Measurements from ENCODE around the gene KCNQ5.

Gene KCNQ5

DNA sequence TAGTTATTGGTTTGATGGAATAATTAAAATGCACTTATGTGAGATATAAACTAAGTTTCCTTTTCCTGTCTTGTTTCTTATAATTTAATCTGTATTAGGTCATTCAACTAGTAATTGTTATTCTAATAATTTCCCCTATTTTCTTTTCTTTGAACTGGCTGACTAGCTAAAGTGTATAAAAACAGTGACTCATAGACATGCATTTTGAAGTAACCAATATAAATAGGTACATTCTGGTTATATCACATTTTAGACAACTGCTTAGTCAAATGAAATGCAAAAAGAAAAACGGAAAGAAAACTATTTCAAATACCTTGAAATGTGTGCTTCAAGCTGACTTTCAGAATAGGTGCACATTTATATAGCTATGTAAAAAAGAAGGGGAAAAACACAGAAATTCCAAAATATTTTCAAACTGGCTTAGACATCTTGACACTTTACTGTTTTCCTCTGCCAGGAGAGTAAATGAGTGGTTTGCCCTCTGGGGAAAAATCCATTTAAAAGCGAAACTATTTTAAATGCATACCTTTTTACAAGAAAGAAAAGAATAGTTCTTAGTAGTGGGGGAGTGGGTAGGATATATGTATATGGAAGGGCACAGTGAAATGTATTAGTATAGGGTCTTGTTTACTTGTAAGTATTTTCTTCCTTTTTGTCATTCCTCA, 28.3 kb downstream of the KCNQ5 start:
- H3K27ac ChIP-seq: no peak overlapping the region
- H3K36me3 ChIP-seq (ENCODE audit: control insufficient read depth, insufficient read depth, low read length): no peaks in the 10 kb centered on the region
- H3K9me3 ChIP-seq (ENCODE audit: control insufficient read depth, low read length): no peaks in the 10 kb centered on the region
- H3K79me2 ChIP-seq: no peaks in the 10 kb centered on the region
- H2AFZ ChIP-seq: no peak overlapping the region
- no peaks in the 10 kb centered on the region for H3K27me3 ChIP-seq (ENCODE audit: control insufficient read depth, insufficient read depth, low read length)
- no peak overlapping the region for H3K4me2 ChIP-seq (ENCODE audit: low read length)
- TF ChIP-seq, protein P1, sequence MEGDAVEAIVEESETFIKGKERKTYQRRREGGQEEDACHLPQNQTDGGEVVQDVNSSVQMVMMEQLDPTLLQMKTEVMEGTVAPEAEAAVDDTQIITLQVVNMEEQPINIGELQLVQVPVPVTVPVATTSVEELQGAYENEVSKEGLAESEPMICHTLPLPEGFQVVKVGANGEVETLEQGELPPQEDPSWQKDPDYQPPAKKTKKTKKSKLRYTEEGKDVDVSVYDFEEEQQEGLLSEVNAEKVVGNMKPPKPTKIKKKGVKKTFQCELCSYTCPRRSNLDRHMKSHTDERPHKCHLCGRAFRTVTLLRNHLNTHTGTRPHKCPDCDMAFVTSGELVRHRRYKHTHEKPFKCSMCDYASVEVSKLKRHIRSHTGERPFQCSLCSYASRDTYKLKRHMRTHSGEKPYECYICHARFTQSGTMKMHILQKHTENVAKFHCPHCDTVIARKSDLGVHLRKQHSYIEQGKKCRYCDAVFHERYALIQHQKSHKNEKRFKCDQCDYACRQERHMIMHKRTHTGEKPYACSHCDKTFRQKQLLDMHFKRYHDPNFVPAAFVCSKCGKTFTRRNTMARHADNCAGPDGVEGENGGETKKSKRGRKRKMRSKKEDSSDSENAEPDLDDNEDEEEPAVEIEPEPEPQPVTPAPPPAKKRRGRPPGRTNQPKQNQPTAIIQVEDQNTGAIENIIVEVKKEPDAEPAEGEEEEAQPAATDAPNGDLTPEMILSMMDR (IDR thresholded peaks at IDR 0.05): no peak
- H3K9ac ChIP-seq: no peak overlapping the region
- H3K4me1 ChIP-seq: no peaks in the 10 kb centered on the region
- no peak overlapping the region for H3K4me3 ChIP-seq (ENCODE audit: low read depth, low read length)

DNA sequence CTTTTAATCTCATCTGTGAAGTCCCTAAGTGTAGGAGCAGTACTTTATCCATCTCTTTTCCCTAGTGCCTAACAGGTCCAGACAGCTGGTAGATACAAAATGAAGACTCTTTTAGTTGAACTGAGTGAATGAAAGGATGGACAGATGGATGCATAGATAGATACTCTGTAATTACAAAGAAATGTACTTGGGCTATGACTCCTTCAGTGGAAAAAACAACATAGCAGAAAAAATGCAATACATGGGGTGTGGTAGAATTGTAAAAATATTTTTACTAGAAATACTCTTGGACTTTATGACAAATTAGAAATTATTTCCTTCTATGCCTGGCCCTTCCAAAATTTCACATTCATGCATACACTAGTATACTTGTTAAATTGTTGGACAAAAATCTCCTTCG, 29.3 kb downstream of the KCNQ5 start:
- H3K27me3 ChIP-seq (ENCODE audit: control insufficient read depth, insufficient read depth, low read length): no peaks in the 10 kb centered on the region
- TF ChIP-seq, protein P1 (IDR thresholded peaks at IDR 0.05): no peak
- H3K27ac ChIP-seq: no peak overlapping the region
- no peak overlapping the region for H3K9ac ChIP-seq
- H3K4me1 ChIP-seq: no peaks in the 10 kb centered on the region
- H3K4me3 ChIP-seq (ENCODE audit: low read depth, low read length): no peak overlapping the region
- no peak overlapping the region for H3K4me2 ChIP-seq (ENCODE audit: low read length)
- no peaks in the 10 kb centered on the region for H3K36me3 ChIP-seq (ENCODE audit: control insufficient read depth, insufficient read depth, low read length)
- no peak overlapping the region for H2AFZ ChIP-seq
- no peaks in the 10 kb centered on the region for H3K9me3 ChIP-seq (ENCODE audit: control insufficient read depth, low read length)
- H3K79me2 ChIP-seq: no peaks in the 10 kb centered on the region

DNA sequence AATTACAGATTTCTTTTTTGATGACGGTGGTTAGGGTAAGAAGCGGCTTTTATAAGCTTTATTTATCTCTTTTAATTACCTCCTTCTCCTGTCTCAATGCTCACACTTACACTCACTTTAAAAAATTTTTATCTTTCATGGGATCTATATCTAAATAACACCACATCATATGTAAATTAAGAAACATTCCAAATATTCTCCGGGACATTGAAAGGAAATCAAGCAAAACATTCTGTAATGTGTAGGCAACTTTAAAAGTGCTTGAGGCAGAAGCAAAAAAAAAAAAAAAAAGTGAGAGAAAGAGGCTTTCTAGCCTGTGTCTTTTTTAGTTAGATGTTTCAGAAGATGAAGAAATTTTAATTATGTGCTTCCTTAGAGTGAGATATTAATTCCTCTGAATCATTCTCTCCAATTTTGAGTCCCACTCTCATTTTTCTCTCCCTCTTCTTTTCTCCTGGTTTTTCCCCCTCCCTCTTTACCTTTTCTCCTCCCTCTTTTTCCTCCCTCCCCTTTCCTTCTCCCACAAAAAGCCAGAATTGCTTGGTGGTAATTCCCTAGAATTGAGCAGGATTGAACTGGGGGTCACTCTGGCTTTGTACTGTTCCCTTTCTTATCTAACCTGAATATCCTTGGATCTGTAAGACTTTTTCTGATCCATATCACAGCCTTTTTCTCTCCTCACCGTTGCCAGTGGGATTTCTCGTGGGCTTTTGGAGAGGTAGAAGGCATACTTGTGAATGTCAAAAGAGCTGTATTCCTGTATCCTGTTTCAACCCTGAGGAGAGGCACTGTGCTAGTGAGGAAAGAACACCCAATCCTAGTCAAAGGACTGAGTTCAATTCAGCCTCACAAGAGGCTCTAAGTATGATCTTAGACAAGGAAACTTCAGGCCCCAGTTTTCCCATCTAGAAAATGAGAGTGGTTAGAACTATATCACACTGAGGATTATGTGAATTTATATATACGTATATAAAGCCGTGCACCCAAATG, 30.4 kb downstream of the KCNQ5 start:
- no peaks in the 10 kb centered on the region for H3K9me3 ChIP-seq (ENCODE audit: control insufficient read depth, low read length)
- no peak overlapping the region for H3K27ac ChIP-seq
- H3K36me3 ChIP-seq (ENCODE audit: control insufficient read depth, insufficient read depth, low read length): no peaks in the 10 kb centered on the region
- no peak overlapping the region for H3K4me2 ChIP-seq (ENCODE audit: low read length)
- no peaks in the 10 kb centered on the region for H3K4me1 ChIP-seq
- no peak overlapping the region for H3K4me3 ChIP-seq (ENCODE audit: low read depth, low read length)
- H3K9ac ChIP-seq: no peak overlapping the region
- H3K79me2 ChIP-seq: no peaks in the 10 kb centered on the region
- H3K27me3 ChIP-seq (ENCODE audit: control insufficient read depth, insufficient read depth, low read length): no peaks in the 10 kb centered on the region
- H2AFZ ChIP-seq: no peak overlapping the region
- TF ChIP-seq, protein P1 (IDR thresholded peaks at IDR 0.05): no peak

DNA sequence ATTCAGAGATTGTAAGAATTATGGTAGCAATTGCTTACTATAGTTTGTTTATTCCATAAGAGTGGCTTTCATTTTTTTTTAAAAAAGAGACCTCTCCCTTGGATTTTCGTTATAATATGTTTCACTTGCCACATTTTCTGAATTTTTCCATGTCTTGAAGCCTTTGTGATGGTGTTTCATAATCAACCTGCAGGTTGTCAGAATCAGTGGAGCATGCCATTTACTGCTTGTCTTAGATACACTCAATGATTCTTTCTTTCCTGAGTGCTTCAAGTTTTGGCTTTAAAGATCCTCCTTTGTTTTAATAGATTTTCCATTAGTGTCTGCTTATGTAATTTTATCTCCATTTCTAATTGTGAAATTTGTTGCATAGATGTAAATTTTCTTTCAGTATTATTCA, 31.2 kb downstream of the KCNQ5 start:
- TF ChIP-seq, protein P1 (IDR thresholded peaks at IDR 0.05): no peak
- no peaks in the 10 kb centered on the region for H3K27me3 ChIP-seq (ENCODE audit: control insufficient read depth, insufficient read depth, low read length)
- no peak overlapping the region for H3K9ac ChIP-seq
- no peaks in the 10 kb centered on the region for H3K4me1 ChIP-seq
- no peak overlapping the region for H3K4me3 ChIP-seq (ENCODE audit: low read depth, low read length)
- H3K4me2 ChIP-seq (ENCODE audit: low read length): no peak overlapping the region
- H3K79me2 ChIP-seq: no peaks in the 10 kb centered on the region
- no peak overlapping the region for H3K27ac ChIP-seq
- H3K36me3 ChIP-seq (ENCODE audit: control insufficient read depth, insufficient read depth, low read length): no peaks in the 10 kb centered on the region
- H2AFZ ChIP-seq: no peak overlapping the region
- H3K9me3 ChIP-seq (ENCODE audit: control insufficient read depth, low read length): no peaks in the 10 kb centered on the region

All from parathyroid adenoma (tissue), 2 donors.